ENCODE results near the gene ANK2. TPM values are rescaled to one million over a fixed set of nuclear protein-coding genes. Genes with fewer than 3 reads are reported as not detected.

Gene ANK2
- total and polyA plus RNA-seq, 2 of the 13 experiments (the other 11 are each of a cell fraction or from before 2014, with no cell fraction given): 2.7 to 15.1 TPM

DNA sequence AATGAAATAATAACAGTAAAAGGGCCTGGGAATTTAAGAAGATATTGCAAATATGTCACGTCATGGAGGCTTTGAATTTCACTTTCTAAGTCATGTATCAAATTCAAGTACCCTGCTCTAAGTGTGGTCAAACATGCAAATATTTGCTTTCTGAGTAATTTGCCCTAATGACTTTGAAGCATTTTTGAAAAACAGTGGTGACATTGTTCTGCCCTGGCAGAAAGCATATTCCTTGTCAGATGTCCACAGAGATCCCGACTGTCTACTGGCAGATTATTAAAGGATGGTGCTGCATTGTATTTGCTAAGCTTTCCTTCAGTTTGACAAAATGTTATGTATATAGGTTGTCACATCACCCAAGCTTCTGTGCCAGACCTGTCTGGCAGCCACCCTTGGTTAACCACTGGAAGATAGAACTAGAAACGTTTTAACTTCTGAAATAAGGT is 92.5 kb downstream of the ANK2 start (continued):
- TF ChIP-seq, protein P1, sequence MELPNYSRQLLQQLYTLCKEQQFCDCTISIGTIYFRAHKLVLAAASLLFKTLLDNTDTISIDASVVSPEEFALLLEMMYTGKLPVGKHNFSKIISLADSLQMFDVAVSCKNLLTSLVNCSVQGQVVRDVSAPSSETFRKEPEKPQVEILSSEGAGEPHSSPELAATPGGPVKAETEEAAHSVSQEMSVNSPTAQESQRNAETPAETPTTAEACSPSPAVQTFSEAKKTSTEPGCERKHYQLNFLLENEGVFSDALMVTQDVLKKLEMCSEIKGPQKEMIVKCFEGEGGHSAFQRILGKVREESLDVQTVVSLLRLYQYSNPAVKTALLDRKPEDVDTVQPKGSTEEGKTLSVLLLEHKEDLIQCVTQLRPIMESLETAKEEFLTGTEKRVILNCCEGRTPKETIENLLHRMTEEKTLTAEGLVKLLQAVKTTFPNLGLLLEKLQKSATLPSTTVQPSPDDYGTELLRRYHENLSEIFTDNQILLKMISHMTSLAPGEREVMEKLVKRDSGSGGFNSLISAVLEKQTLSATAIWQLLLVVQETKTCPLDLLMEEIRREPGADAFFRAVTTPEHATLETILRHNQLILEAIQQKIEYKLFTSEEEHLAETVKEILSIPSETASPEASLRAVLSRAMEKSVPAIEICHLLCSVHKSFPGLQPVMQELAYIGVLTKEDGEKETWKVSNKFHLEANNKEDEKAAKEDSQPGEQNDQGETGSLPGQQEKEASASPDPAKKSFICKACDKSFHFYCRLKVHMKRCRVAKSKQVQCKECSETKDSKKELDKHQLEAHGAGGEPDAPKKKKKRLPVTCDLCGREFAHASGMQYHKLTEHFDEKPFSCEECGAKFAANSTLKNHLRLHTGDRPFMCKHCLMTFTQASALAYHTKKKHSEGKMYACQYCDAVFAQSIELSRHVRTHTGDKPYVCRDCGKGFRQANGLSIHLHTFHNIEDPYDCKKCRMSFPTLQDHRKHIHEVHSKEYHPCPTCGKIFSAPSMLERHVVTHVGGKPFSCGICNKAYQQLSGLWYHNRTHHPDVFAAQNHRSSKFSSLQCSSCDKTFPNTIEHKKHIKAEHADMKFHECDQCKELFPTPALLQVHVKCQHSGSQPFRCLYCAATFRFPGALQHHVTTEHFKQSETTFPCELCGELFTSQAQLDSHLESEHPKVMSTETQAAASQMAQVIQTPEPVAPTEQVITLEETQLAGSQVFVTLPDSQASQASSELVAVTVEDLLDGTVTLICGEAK (IDR thresholded peaks at IDR 0.05): no peak
- TF ChIP-seq, protein P1 (CRISPR knock-in tag; IDR thresholded peaks at IDR 0.05): no peak
- TF ChIP-seq HCFC1 (IDR thresholded peaks at IDR 0.05; ENCODE audit: low read depth, low read length) (no peak), E2F1 (CRISPR knock-in tag; IDR thresholded peaks at IDR 0.05) (no peak), ZNF609 (CRISPR knock-in tag; IDR thresholded peaks at IDR 0.05; ENCODE audit: borderline replicate concordance) (peak; percentile 96), DR1 (CRISPR knock-in tag; IDR thresholded peaks at IDR 0.05) (no peak), ZBTB39 (CRISPR knock-in tag; IDR thresholded peaks at IDR 0.05) (no peak), ZNF326 (CRISPR knock-in tag; IDR thresholded peaks at IDR 0.05; ENCODE audit: borderline replicate concordance) (no peak), STAT5B (CRISPR knock-in tag; IDR thresholded peaks at IDR 0.05) (no peak), ZNF205 (CRISPR knock-in tag; IDR thresholded peaks at IDR 0.05) (no peak), CREM (IDR thresholded peaks at IDR 0.05) (peak; percentile 82), CREM (CRISPR knock-in tag; IDR thresholded peaks at IDR 0.05) (no peak), ZNF619 (CRISPR knock-in tag; IDR thresholded peaks at IDR 0.05) (no peak), BRD4 (CRISPR knock-in tag; IDR thresholded peaks at IDR 0.05) (no peak)
